Gastroesophageal sphincter (tissue), 3 donors: ENCODE measurements around the gene TEC.

ENCODE experiments used
- POLR2A ChIP-seq, 2 donors: fragments of 450-650 bp; IDR thresholded peaks; one replicate each; pipeline ENCODE4 v1.6.1; 2017; ENCODE audit warnings: antibody characterized with exemption in 2 of 2, mild to moderate bottlenecking in 2 of 2, moderate library complexity in 1 of 2
- TF ChIP-seq, protein P1 (sequence below), 4 experiments: fragments of 200-600 bp in 2 of 4; fragments of 450-650 bp in 2 of 4; sonication (generic) in 1 of 4; IDR thresholded peaks; one replicate each; pipeline ENCODE4 v1.5.1; 2017 to 2019; ENCODE audit warnings: antibody characterized with exemption in 4 of 4, mild to moderate bottlenecking in 2 of 4, moderate library complexity in 2 of 4

DNA sequence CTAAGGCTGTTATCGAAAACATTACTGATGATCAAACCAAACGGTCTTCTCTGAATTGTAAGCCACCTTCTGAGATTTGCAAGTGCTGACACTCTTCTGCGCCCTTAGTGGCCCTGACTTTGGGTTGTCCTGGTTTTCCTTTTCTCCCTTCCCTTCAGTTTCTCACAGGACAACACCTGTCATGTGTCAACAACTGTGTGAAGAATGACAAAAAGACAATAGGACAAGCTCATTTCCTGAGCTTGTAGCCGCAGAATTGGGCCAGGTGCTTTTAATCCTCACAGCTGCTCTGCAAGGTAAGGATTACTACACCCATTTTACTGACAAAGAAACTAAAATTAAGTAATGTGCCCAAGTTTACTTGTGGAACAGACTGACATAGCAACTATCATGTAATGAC lies 90.7 kb downstream of the TEC start:
- TF ChIP-seq, protein P1, sequence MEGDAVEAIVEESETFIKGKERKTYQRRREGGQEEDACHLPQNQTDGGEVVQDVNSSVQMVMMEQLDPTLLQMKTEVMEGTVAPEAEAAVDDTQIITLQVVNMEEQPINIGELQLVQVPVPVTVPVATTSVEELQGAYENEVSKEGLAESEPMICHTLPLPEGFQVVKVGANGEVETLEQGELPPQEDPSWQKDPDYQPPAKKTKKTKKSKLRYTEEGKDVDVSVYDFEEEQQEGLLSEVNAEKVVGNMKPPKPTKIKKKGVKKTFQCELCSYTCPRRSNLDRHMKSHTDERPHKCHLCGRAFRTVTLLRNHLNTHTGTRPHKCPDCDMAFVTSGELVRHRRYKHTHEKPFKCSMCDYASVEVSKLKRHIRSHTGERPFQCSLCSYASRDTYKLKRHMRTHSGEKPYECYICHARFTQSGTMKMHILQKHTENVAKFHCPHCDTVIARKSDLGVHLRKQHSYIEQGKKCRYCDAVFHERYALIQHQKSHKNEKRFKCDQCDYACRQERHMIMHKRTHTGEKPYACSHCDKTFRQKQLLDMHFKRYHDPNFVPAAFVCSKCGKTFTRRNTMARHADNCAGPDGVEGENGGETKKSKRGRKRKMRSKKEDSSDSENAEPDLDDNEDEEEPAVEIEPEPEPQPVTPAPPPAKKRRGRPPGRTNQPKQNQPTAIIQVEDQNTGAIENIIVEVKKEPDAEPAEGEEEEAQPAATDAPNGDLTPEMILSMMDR (IDR thresholded peaks at IDR 0.05): no peak
- TF ChIP-seq POLR2A (IDR thresholded peaks at IDR 0.05): no peak
